ENCODE results near the gene B9D2. TPM values are rescaled to one million over a fixed set of nuclear protein-coding genes. Genes with fewer than 3 reads are reported as not detected.

B9D2 gene
- total and polyA plus RNA-seq, 7 donors = 1.7 to 13.1 (median 2.5) TPM

DNA sequence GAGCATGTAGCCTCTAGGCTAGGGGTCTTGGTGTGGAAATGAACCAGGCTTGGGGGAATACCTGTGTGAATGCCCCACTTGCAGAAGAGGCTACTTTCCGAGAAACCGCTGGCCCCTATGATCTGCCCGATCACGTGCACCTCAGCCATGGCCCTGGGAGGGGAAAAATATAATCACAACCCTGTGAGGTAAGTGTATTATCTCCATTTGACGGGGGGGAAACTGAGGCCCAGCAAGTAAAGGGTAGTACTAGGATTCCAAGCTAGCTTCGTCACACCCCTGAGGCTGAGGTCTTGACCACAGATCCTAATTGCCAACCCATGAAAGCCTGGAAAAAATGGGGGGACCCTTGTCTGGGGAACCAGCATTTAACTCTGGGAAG, 587 bp downstream of the B9D2 start:
- intact Hi-C loops (cut with DNase I) = no loop called here

DNA sequence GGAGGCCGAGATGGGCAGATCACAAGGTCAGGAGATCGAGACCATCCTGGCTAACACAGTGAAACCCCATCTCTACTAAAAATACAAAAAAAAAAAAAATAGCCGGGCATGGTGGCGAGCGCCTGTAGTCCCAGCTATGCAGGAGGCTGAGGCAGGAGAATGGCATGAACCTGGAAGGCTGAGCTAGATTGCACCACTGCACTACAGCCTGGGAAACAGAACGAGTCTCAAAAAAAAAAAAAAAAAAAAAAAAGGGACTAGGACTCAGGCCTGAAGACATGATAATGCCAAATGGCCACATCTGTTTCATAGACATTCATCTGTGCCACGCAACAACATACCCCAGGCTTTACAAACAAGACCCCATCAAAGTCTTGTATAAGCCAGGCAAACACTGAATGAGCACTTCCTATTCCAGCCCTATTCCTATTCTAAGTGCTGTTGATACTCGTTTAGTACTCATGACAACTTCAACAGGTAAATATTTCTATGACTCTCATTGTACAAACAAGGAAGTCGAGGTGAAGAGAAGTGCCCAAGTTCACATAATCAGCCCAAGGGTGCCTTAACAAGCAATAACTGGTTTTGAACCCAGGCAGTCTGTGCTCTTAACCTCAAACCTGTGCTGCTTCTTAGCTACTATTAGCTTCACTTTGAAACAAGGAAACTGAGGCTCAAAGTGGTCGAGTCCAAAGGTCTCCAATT, 1.7 kb downstream of the B9D2 start:
- 75 to 86% (median 78%) methylated on average over 8 to 10 of the region's 10 CpGs for whole genome bisulfite sequencing, 3 donors
- H3K4me1 ChIP-seq = peaks cover 7% of the 10 kb centered on the region
- DNase-seq (no peak), ATAC-seq (no peak)
- H3K9me3 ChIP-seq = no peaks in the 10 kb centered on the region
- no peaks in the 10 kb centered on the region for H3K36me3 ChIP-seq (ENCODE audit: insufficient read depth in 1 of 2, low read depth in 1 of 2)
- intact Hi-C loops (cut with DNase I) = no loop called here
- no peak overlapping the region for H3K4me3 ChIP-seq
- H3K27ac ChIP-seq = no peak overlapping the region
- TF ChIP-seq, protein P1, sequence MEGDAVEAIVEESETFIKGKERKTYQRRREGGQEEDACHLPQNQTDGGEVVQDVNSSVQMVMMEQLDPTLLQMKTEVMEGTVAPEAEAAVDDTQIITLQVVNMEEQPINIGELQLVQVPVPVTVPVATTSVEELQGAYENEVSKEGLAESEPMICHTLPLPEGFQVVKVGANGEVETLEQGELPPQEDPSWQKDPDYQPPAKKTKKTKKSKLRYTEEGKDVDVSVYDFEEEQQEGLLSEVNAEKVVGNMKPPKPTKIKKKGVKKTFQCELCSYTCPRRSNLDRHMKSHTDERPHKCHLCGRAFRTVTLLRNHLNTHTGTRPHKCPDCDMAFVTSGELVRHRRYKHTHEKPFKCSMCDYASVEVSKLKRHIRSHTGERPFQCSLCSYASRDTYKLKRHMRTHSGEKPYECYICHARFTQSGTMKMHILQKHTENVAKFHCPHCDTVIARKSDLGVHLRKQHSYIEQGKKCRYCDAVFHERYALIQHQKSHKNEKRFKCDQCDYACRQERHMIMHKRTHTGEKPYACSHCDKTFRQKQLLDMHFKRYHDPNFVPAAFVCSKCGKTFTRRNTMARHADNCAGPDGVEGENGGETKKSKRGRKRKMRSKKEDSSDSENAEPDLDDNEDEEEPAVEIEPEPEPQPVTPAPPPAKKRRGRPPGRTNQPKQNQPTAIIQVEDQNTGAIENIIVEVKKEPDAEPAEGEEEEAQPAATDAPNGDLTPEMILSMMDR (IDR thresholded peaks at IDR 0.05) = no peak
- no peaks in the 10 kb centered on the region for H3K27me3 ChIP-seq (ENCODE audit: insufficient read depth in 3 of 3, low read length in 2 of 3)

More for the DNA sequence above, 587 bp downstream of the B9D2 start:
- 46 to 48% (median 46%) methylated on average over 6 of the region's 6 CpGs for WGBS, 3 donors
- H3K9me3 ChIP-seq = no peaks in the 10 kb centered on the region
- DNase-seq (peak in 1 of 2 donors; percentile 50), ATAC-seq (no peak)
- no peaks in the 10 kb centered on the region for H3K36me3 ChIP-seq (ENCODE audit: insufficient read depth in 1 of 2, low read depth in 1 of 2)
- peak overlapping the region; percentile 80 for H3K4me3 ChIP-seq
- peak overlapping the region; percentile 93 for H3K27ac ChIP-seq
- peaks cover 7% of the 10 kb centered on the region for H3K4me1 ChIP-seq
- no peaks in the 10 kb centered on the region for H3K27me3 ChIP-seq (ENCODE audit: insufficient read depth in 3 of 3, low read length in 2 of 3)
- TF ChIP-seq, protein P1 (IDR thresholded peaks at IDR 0.05) = no peak

DNA sequence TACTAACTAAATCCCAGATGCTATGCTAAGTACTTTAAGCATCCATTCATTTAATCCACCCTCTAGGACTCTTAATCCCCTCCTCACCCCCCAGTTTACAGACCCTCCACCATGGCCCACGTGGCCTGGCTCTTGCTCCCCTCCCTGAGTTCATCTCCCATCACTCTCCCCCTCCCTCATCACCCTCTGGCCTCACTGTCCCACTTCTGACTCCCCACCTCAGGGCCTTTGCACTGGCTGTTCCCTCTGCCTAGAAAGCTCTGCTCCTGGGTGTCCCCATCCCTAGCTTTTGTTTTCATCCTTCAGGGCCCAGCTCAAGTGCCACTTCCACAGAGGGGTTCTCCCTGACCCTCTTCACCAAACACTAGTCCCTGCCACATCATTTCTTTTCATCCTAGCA, 4.2 kb downstream of the B9D2 start:
- ATAC-seq (no peak), DNase-seq (no peak)
- Histone ChIP-seq H3K36me3 (ENCODE audit: insufficient read depth in 1 of 2, low read depth in 1 of 2) (no peaks in the 10 kb centered on the region), H3K9me3 (no peaks in the 10 kb centered on the region), H3K27me3 (ENCODE audit: insufficient read depth in 3 of 3, low read length in 2 of 3) (peaks cover 0 to 2% (median 0%) of the 10 kb centered on the region in 3 donors), H3K27ac (no peak overlapping the region), H3K4me3 (no peak overlapping the region), H3K4me1 (peaks cover 2% of the 10 kb centered on the region)
- intact Hi-C loops (cut with DNase I) = no loop called here
- WGBS, 3 donors = 82 to 100% (median 98%) methylated on average over 1 of the region's 1 CpG
- TF ChIP-seq, protein P1 (IDR thresholded peaks at IDR 0.05) = no peak

DNA sequence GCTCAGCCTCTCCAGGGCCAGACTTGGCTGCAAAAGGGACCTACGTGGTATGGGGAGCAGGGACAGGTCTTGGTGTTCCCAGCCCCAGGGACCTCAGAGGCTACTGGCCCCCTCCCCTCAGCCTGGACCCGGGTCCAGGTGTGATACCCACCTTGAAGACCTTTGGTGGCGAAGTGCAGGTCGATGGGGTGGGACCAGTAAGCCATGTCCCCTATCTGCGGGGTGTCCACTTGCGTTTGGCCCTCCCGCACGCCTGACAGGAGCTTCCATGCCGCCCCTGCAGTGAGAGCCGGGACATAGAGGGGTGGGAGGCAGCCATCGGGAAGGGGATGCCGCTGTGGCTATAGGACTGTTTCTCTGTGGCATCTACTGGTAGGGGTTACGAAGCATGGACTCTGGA, 6.2 kb downstream of the B9D2 start:
- no peak overlapping the region for H3K27ac ChIP-seq
- ATAC-seq = no peak

More for the DNA sequence above, 6.2 kb downstream of the B9D2 start:
- H3K4me1 ChIP-seq = peaks cover 3% of the 10 kb centered on the region
- TF ChIP-seq, protein P1 (IDR thresholded peaks at IDR 0.05) = no peak
- intact Hi-C loops (cut with DNase I) = no loop called here
- no peaks in the 10 kb centered on the region for H3K36me3 ChIP-seq (ENCODE audit: insufficient read depth in 1 of 2, low read depth in 1 of 2)
- H3K27me3 ChIP-seq (ENCODE audit: insufficient read depth in 3 of 3, low read length in 2 of 3) = peaks cover 0 to 19% (median 0%) of the 10 kb centered on the region in 3 donors
- H3K9me3 ChIP-seq = no peaks in the 10 kb centered on the region
- no peak overlapping the region for H3K4me3 ChIP-seq
- WGBS, 3 donors = 90 to 95% (median 93%) methylated on average over 13 of the region's 13 CpGs
- DNase-seq = no peak
